ENCODE data around the gene ALCAM. TPM values are rescaled to one million over a fixed set of nuclear protein-coding genes. Genes with fewer than 3 reads are reported as not detected.

The ALCAM gene
- total RNA-seq, 1 donor from 2014 or later, result 26.5 TPM

- DNase-seq (ENCODE audit: low read depth), result no peak
Observed at GRCh38 chr3:105425153-105425502, 58.4 kb downstream of the ALCAM start.

DNA sequence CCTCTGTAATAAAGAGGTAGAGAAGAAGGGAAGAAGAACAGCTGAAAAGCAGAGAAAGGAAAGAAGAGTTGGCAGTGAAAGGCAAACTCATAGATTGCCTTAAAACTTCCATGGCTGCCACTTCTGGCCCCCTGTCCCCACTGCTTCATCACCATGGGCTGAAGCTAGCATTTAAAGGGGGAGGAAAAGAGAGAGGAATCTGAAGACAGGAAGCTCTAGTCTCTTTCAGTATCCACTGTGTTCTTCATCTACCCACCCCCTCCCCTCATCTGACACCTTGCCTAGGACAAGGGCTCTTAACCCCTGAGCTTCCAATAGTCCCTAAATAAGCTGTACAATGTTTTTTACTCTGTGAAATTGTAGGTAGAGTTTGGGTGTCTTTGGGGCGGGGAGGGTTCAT is 60.6 kb downstream of the ALCAM start:
- no peak for DNase-seq (ENCODE audit: low read depth)

DNA sequence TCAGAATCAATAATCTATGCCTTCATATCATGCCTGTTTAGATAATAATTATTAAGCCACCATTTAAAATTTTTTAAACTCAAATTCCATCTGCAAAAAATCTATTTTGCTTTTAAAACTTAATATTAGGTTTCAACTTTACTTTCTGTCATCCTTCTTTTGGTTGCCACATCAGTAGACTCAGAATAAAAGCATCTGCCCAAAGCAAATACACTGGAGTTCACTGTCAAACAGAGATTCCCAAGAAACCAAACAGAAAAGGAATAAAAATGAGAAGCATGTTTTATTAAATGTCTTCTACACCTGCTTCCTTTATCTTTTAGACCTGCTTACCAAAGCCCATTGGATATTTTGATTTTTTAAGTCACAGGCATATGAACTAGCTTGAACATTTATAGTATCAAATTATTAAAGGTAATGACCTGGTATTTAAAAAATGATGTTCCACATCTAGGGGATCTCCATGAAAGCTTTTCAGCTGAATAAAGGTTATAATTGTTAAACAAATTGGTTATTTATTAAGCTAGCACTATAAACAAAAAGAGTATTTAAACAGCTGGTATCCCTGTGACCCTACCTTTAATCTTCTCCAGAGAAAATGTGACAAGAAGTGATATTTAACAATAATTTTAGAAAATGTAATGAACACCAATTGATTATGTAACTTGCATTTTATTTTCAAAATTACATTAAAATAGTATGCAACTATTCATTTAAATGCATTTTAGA is 62.5 kb downstream of the ALCAM start:
- DNase-seq (ENCODE audit: low read depth), result no peak

GRCh38 chr3:105430455-105430854 is 63.7 kb downstream of the ALCAM start:
- DNase-seq (ENCODE audit: low read depth), result no peak

GRCh38 chr3:105431200-105431599 is 64.5 kb downstream of the ALCAM start:
- no peak for DNase-seq (ENCODE audit: low read depth)

DNA sequence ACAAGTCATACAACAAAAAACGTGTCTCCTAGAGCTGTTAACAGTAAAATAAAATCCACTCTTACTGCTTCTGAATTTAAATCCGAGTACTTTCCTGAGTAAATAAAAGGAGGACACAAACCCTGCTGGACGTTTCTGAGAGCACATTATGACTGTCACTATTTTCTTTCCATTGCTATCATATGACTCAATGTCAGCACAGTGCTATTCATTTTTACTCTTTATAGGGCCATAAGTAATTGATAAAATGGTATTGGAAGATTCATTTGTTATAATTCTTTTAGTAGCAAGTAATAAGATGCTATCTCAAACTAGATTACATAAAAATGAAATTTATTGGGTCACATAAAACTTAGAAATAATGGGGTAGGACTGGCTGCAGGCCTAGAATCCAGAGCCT is 68.6 kb downstream of the ALCAM start:
- DNase-seq (ENCODE audit: low read depth), result no peak

GRCh38 chr3:105436687-105437086 is 70.0 kb downstream of the ALCAM start:
- DNase-seq (ENCODE audit: low read depth), result no peak

DNA sequence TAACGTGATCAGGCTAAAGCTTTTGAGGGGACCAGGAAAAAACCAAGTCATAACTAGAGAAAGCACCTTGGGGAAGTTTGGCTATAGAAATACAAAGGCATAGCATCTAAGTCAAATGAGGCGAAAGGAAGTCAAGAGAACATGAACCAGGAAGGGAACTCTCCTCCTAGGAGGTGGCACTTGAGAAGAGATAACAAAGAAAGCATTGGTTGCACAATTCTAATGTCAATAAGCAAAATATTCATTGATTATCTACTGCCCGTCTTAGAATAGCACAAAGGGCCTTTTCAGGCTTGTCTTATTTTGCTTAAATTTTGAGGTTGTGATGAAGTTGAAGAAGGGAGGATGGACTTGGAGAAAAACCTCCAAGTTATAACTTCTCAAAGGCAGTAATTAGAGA is 73.4 kb downstream of the ALCAM start:
- no peak for DNase-seq (ENCODE audit: low read depth)

- DNase-seq (ENCODE audit: low read depth), result no peak
Observed at GRCh38 chr3:105444725-105445124, 78.0 kb downstream of the ALCAM start.

GRCh38 chr3:105448338-105448982 is 81.8 kb downstream of the ALCAM start:
- DNase-seq (ENCODE audit: low read depth), result peak; percentile 11

GRCh38 chr3:105449414-105449813 is 82.7 kb downstream of the ALCAM start:
- no peak for DNase-seq (ENCODE audit: low read depth)

GRCh38 chr3:105456017-105456416 is 89.3 kb downstream of the ALCAM start:
- no peak for DNase-seq (ENCODE audit: low read depth)

- no peak for DNase-seq (ENCODE audit: low read depth)
Observed at GRCh38 chr3:105458518-105459215, 92.0 kb downstream of the ALCAM start.

DNA sequence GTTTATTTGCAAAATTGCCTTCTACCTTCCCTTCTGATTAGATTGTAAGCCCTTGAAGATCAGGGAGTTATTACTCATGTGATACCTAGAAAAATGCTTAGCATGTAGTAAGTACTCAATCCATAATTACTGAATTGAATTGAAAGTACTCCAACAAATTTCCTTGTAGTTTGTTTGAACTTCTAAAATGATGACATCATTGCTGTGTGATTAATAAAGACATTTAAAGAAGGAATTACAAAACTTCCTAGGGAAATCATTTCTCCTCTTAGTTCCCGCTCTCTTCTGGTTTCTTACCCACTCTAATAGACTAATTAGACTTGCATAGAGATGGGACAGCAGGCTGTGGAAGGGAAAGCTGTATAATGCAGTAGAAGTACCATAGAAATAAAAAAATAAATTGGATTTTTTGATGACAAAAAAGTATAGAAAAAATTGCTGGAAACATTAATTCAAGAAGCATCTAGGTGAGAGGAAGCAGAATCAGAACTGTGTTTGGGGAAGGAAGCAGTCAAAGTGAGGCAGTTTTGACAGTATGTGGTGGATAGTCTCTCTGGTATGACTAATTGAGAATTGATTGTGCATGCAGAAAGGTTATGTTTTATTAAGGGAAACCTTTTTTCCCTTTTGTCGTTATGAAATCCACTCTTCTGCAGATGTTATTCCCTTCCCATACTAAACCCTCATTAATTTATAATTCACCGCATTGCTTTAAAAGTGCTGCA is 93.0 kb downstream of the ALCAM start:
- DNase-seq (ENCODE audit: low read depth), result no peak

- DNase-seq (ENCODE audit: low read depth), result no peak
Observed at GRCh38 chr3:105463620-105464019, 96.9 kb downstream of the ALCAM start.

DNA sequence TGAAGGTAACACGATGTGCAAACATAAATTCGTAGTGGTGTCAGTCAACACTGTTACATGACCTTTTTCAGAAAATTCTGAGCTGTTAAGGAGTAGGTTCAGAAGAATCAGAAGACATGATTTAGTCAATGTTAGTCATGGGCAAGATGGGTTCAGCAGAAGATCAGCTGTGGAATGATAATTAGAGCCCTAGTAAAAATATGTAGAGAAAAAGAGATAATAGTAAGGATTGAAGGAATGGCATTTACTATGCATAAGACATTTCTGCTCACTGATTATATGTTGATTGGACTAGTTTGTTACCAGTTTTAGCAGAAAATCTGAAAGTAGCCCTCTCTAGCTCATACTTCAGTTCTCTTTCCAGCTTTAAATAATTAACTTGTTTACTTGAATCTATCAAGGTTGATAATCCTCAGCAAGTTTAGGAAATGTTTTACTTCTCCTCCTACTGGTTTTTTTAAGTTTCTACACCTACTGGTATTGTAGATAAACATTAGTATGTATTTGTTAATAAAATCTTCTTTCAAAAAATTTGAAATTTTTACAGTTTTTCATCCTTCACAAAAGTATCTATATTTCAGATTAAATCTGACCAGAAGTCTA is 98.6 kb downstream of the ALCAM start:
- no peak for DNase-seq (ENCODE audit: low read depth)

- no peak for DNase-seq (ENCODE audit: low read depth)
Observed at GRCh38 chr3:105466072-105466471, 99.4 kb downstream of the ALCAM start.

DNA sequence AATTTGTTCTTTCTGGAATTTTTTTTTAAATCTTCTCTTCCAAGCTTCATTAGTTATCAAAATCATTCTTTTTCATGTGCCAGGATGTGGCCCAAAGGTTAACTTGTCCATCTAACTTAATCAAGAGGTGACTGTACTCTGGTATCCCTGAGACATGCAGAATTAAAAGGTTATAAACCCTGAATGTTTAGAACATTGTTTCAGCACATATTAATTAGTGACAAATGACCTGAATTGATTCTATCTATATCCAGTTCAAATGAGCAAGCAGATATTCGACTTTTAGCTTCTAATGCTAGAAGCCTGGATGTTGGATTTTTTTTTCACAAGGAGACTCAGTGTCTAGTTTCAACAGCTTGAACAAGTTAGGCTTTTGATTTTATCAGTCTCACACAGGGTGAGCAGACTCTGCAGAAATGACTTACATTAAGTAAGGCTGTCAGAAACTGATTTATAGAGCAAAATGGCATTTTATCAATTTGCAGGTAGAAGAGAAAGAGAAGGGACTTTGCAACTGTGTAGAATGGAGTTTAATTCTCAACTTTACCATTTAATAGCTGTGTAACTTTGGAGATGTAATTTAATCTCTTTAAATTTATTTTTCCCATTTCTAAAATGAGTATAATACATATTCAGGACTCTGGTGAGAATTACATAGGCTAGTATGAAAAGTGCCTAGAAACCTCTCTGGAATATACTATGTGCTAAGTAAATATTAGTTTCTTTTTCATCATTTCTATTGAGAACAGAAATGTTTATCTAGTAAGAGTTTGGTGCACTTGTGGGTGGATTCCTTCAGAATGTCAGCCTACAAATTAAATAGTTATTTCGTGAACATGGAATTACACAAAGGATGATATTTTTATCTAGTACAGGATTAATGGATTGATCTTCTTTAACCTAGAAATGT is 100.0 kb downstream of the ALCAM start:
- no peak for DNase-seq (ENCODE audit: low read depth)

GRCh38 chr3:105470851-105471250 is 104.1 kb downstream of the ALCAM start:
- DNase-seq (ENCODE audit: low read depth), result no peak

GRCh38 chr3:105473521-105474223 is 107.0 kb downstream of the ALCAM start:
- DNase-seq (ENCODE audit: low read depth), result peak; percentile 48

All from myocyte (in vitro differentiated cells).